GM19043 (cell line): ENCODE data around the gene SASH1.

Experiments used
- ATAC-seq: cut with Tn5 transposase; IDR thresholded peaks from one replicate; pipeline ENCODE4 v1.9.1; 2021; ENCODE audit warnings: low read depth; ENCODE audit not compliant: unreplicated experiment

The SASH1 gene

DNA sequence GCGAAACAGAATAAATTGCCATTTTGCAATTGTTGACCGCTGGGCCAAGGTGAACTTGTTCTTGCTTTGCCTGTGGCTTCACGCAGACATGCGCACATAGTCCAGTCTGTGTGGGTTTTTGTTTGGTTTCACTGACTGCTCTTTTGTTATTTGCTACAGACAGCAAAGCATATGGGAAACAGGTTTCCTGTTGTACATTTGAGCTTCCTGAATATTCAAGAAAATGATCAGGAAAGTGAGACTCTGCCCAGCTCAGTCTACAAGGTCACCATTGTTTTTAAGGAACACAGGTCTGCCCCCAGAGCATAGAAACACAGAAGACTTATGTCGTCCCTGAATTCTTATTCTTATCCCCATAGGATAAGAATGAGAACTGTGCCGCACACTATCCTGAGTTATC is 55.6 kb downstream of the SASH1 start:
- no peak for ATAC-seq

GRCh38 chr6:148398678-148399077 is 56.0 kb downstream of the SASH1 start:
- ATAC-seq = no peak

DNA sequence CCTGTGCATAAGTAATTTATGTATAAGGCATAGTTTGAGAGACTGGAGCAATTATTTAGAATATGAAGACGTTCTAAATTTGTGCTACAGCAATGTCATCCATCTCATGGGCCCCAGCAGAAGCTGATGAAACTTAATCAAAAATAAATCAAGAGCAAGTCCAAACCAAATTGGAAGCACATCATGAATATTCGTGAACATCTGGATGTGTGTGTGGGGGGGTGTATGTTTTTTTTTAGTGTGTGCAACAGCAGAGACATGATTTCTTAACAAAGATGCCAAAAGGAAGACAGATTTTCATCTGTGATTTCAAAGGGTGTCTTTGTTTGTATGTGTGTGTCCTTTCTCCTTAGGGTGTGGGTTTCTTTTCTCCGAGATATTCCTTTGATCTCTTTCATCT is 58.9 kb downstream of the SASH1 start:
- no peak for ATAC-seq

- no peak for ATAC-seq
These were observed 61.9 kb downstream of the SASH1 start for GRCh38 chr6:148404456-148405054.

DNA sequence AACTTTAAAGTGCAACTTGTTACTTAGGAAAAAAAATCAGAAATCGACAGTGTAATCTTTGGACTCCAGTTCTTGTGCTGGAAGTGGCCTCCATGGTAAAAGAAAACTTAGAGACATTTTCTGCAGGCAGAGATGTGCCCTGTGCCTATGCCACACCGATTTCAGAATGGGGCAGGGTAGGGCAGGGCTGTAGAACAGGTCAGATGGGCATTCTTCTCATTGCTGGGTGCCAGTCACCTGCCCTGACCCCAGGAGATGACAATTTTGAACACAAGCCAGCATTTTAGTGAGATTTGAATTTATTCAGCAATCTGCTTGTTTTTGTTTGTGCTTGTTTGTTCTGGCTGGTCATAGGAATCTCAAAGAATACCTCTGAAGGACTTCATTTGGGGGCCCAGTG is 63.3 kb downstream of the SASH1 start:
- no peak for ATAC-seq

GRCh38 chr6:148406579-148407371 is 64.1 kb downstream of the SASH1 start:
- no peak for ATAC-seq

DNA sequence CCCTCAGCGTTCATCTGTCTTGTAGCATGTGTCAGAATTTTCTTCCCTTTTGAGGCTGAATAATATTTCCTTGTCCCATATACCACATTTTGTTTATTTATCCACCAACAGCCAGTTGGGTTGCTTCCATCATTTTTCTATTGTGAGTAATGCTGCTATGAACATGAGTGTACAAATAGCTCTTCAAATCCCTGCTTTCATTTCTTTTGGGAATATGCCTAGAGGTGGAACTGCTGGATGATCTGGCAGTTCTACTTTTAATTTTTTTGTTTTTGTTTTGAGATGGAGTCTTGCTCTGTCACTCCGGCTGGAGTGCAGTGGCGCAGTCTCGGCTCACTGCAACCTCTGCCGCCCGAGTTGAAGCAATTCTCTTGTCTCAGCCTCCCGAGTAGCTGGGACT is 64.7 kb downstream of the SASH1 start:
- ATAC-seq = no peak

GRCh38 chr6:148413321-148414091 is 70.9 kb downstream of the SASH1 start:
- ATAC-seq = no peak

- no peak for ATAC-seq
These were observed 71.5 kb downstream of the SASH1 start for GRCh38 chr6:148414092-148414489.

DNA sequence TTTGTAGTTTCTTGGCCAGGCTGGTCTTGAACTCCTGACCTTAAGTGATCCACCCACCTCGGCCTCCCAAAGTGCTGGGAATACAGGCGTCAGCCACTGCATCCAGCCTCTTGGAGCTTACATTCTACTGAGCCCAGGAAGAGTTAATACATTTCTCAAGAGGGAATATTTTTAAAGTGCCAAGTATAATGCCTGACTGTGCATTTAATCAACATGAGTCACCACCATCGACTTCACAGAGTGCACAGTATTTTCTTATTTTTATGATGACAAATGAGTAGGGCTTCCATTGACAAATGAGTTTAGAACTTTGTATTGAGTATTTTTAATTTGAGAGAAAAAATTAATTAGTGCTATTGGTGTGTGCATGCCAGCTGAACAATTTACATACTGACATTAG is 72.2 kb downstream of the SASH1 start:
- no peak for ATAC-seq

DNA sequence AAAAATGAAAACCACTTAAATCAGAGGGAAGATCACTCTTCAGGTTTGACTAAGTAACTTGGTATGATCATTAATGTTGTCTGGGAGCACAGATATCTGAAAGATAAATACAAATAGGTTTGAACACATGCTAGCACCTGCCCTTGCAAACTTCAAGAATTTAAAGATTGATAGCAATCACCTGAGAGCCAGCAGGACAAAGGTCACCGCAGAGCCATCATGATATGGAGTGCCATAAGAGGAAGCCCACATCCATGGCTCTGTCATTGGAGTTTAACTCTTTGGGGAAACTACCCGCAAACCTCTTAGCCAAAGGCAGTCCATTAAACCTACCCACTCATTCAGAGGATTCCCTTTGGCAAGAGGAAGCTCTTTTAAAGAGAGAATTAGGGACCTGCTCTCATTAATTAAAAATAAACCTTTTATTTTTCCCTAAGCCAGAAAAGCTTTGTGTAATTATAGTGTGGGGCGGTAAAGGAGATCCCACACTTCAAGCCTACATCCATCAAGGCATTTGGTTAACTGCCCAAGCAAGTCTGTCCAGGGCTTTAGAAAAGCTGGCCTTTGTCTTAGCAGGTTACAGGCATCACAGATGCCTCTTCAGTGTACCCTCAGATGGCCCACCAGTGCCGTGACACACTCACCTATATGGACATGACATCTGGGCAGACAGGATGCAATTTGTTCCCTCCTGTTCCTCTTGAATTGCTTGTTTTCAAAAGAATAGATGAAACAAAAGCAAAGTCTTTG is 73.0 kb downstream of the SASH1 start:
- no peak for ATAC-seq

DNA sequence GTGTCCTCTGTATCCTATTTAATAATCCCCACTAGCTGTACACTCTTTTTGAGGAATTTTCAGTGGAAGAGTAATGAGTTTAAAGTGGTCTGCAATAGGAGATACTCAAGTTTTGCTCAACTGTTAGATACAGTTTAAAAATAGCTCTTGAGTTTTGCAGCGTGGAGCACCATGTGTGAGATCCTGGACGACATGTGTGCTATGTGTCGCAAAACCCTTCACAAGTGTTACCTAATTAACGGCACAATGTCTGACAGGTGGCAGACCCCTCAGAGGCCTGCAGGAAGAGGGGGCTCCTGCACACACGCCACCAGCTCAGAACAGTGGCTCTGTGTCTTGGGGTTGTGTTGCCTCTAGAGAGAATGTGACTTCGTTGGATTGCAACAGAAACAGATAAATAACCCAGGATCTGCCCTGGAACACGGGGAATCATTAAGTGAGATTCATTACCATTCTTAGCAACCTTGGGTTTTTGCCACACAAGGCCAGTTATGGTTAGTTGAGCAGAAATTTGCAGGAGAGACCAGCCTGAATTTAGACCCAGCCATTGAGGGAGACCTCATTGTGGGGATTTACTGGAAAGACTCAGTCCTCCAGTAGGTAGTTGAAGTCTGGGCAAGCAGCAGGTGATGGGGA is 73.8 kb downstream of the SASH1 start:
- no peak for ATAC-seq

- no peak for ATAC-seq
These were observed 74.4 kb downstream of the SASH1 start for GRCh38 chr6:148417045-148417444.

- ATAC-seq = no peak
These were observed 76.8 kb downstream of the SASH1 start for GRCh38 chr6:148419430-148419829.

- ATAC-seq = no peak
These were observed 79.4 kb downstream of the SASH1 start for GRCh38 chr6:148422085-148422484.

DNA sequence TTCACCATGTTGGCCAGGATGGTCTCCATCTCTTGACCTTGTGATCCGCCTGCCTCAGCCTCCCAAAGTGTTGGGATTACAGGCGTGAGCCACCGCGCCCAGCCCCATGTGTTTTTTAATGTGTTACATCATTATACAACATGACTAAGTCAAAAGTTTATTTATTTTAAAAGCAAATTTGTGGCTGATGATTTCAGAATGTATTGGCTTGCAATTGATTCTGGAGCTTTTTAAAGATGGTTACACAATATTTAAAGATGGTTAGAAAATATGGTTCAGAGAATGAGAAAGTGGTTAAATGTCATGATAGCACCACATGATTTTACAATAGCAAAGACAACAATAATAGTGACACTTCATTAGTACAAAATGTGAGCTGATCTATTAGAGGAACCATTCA is 80.5 kb downstream of the SASH1 start:
- no peak for ATAC-seq

DNA sequence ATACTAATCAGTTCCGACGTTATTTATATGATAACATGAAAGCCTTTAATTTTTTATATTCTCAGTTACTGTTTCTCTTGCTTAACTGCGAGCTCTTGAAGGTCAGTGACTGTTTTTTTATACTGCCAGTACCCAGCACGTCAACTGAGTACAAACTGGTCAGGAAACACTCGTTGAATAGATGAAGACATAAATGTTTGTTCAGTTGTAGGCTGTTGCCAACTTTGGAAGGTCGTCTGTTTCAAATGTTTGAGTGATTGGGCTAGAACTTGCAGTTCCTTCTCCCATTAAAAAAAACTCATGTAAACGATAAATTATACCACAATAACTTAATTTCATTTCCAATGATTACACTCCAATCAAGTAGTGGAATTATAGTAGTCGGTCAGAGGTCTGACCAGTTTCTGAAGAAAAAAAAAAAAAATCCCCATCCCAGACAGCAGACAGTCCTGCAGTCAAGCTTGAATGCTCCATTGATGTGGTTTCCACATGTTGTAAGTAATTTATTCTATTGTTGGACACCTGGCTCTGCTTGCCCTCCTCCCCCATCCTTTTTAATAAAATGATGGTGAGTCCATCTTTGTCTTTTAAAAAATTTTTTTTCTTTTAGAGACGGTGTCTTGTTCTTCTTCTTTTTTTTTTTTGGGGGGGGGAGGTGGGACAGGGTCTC is 81.1 kb downstream of the SASH1 start:
- ATAC-seq = no peak

GRCh38 chr6:148425443-148425842 is 82.8 kb downstream of the SASH1 start:
- no peak for ATAC-seq

DNA sequence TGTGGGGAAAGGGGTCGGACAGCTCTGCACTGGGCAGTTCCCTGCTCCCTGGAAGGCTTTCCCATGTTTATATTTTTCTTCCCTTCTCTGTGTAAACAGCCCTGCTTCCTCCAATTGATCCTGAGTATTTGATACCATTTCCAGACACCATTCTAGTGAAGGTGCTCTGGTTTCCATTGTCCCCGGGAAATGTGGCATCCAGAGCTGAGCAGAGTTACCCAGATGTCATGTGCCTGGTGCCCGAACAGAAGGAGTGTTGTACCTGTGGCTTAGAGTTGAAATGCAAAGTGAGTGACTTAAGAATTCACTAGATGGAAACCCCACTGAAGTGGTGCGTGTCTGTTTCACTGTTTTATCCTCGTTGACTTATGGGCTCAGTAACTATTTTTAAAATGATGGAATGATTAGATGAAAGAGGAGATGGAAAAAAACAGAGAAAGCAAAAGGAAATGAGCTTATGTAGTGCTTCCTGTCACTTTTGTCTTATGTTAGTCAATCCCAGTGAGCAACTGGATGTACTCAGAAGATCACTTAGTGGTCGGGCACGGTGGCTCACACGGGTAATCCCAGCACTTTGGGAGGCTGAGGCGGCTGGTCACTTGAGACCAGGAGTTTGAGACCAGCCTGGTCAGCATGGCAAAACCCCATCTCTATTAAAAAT is 83.8 kb downstream of the SASH1 start:
- no peak for ATAC-seq
